ENCODE data around the gene KLK2. TPM values are rescaled to one million over a fixed set of nuclear protein-coding genes. Genes with fewer than 3 reads are reported as not detected.

The KLK2 gene
- total RNA-seq, 1 experiment from 2014 or later, result 0.06 TPM

GRCh38 chr19:50922317-50922853, 49.1 kb downstream of the KLK2 start:
- peak; percentile 89 for DNase-seq (ENCODE audit: low read depth)

DNA sequence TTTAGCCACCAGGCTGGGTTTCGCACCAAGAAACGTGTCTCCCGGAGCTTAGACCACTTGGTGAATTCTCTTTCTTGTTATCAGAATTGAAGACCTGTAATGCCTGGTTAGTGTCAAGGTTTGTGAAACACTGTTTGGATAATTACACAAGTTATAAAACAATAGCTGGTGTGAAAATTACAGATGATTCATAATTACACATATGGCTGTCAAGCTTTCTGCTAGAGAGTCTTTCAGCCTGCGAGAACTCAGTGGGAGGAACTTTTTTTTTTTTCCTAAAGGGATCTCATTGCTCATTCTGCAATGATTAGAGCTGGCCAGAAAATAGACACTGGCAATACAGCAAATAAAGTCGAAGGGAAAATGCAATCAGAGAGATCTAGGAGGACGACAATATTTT, 51.3 kb downstream of the KLK2 start:
- DNase-seq (ENCODE audit: low read depth), result no peak

GRCh38 chr19:50925734-50926133, 52.5 kb downstream of the KLK2 start:
- peak; percentile 63 for DNase-seq (ENCODE audit: low read depth)

DNA sequence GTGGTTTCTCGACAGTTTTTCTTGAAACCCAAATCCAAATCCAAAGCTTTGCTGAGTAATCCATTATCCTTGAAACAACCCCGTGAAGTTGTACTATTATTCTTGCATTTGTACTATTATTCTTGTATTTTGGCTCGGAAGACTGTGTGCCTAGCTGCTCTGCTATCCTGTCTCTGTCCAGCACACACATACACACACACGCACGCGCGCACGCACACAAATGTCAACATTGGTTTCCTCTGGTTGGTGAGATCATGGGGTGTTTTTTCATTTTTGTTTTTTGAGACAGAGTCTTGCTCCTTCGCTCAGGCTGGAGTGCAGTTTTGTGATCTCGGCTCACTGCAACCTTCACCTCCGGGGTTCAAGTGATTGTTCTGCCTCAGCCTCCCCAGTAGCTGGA, 52.9 kb downstream of the KLK2 start:
- peak; percentile 45 for DNase-seq (ENCODE audit: low read depth)

DNA sequence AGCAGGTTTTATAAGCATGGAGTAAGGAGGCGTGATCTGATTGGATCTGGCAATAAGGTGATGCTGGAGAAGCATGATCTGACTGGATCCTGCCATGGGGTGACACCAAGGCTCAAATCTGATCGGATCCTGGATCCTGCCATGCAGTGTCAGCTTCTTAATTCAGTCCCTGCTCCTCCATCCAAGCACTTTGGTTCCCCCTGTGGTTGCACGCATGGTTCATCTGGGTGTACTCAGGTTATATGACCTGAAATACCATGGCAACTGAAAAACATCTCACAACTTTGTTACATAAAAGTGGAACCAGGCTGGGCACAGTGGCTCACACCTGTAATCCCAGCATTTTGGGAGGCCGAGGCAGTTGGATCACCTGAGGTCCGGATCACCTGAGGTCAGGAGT, 55.6 kb downstream of the KLK2 start:
- no peak for DNase-seq (ENCODE audit: low read depth)

Other genes starting within 250 kb of the KLK2 start
- gene SYT3, start 233.6 kb upstream of the KLK2 start, total RNA-seq (2014; rRNA removed; shearing (Covaris generic)), result 0.36 and 1.4 TPM in 2 replicates
- gene C19orf81, start 224.0 kb upstream of the KLK2 start, total RNA-seq (2014; rRNA removed; shearing (Covaris generic)), result 9.2 TPM in 1 of 2 replicates, not detected in the other
- gene SHANK1, start 153.6 kb upstream of the KLK2 start, total RNA-seq (2014; rRNA removed; shearing (Covaris generic)), result 0.17 and 2.4 TPM in 2 replicates
- 47.6 and 56.9 TPM in 2 replicates for gene CLEC11A, start 150.1 kb upstream of the KLK2 start, total RNA-seq (2014; rRNA removed; shearing (Covaris generic))
- gene GPR32, start 103.0 kb upstream of the KLK2 start, total RNA-seq (2014; rRNA removed; shearing (Covaris generic)), result not detected in 2 replicates
- not detected in 2 replicates for gene ACP4, start 83.0 kb upstream of the KLK2 start, total RNA-seq (2014; rRNA removed; shearing (Covaris generic))
- not detected in 2 replicates for gene KLK1, start 49.7 kb upstream of the KLK2 start, total RNA-seq (2014; rRNA removed; shearing (Covaris generic))
- 1.0 TPM in 1 of 2 replicates, not detected in the other for gene KLK15, start 39.9 kb upstream of the KLK2 start, total RNA-seq (2014; rRNA removed; shearing (Covaris generic))
- gene KLK3, start 18.5 kb upstream of the KLK2 start, total RNA-seq (2014; rRNA removed; shearing (Covaris generic)), result not detected in 2 replicates
- not detected in 2 replicates for gene KLK4, start 38.0 kb downstream of the KLK2 start, total RNA-seq (2014; rRNA removed; shearing (Covaris generic))
- not detected in 2 replicates for gene KLK5, start 79.6 kb downstream of the KLK2 start, total RNA-seq (2014; rRNA removed; shearing (Covaris generic))
- gene KLK6, start 96.2 kb downstream of the KLK2 start, total RNA-seq (2014; rRNA removed; shearing (Covaris generic)), result not detected in 2 replicates
- not detected in 2 replicates for gene KLK7, start 110.5 kb downstream of the KLK2 start, total RNA-seq (2014; rRNA removed; shearing (Covaris generic))
- not detected in 2 replicates for gene KLK8, start 128.2 kb downstream of the KLK2 start, total RNA-seq (2014; rRNA removed; shearing (Covaris generic))
- gene KLK10, start 146.3 kb downstream of the KLK2 start, total RNA-seq (2014; rRNA removed; shearing (Covaris generic)), result 0.63 TPM in 1 of 2 replicates, not detected in the other
- gene KLK11, start 153.2 kb downstream of the KLK2 start, total RNA-seq (2014; rRNA removed; shearing (Covaris generic)), result not detected in 2 replicates
- gene KLK12, start 161.6 kb downstream of the KLK2 start, total RNA-seq (2014; rRNA removed; shearing (Covaris generic)), result not detected in 2 replicates
- gene KLK13, start 191.7 kb downstream of the KLK2 start, total RNA-seq (2014; rRNA removed; shearing (Covaris generic)), result not detected in 2 replicates
- gene KLK14, start 209.4 kb downstream of the KLK2 start, total RNA-seq (2014; rRNA removed; shearing (Covaris generic)), result not detected in 2 replicates
- gene CTU1, start 235.0 kb downstream of the KLK2 start, total RNA-seq (2014; rRNA removed; shearing (Covaris generic)), result 19.5 and 32.4 TPM in 2 replicates